LHCN-M2 (cell line): ENCODE measurements around the gene RBM33. TPM values are rescaled to one million over a fixed set of nuclear protein-coding genes. Genes with fewer than 3 reads are reported as not detected.
A peak's percentile ranks its signal among the peaks of the same experiment; 100 is the strongest.

Source experiments
- DNase-seq: peaks from one replicate; pipeline ENCODE4 v3.0.0-alpha.2; 2012; ENCODE audit warnings: low read depth
- total RNA-seq: library from RNA; depleted of rRNA; stranded (reverse); fragments of >200 nt; gene quantifications from 2 replicates; pipeline ENCODE4 v1.2.3, GENCODE V29; 2014

Gene RBM33
- total RNA-seq, 1 experiment from 2014 or later: 30.8 TPM

- DNase-seq: no peak
Measured at GRCh38 chr7:155625557-155625956, 18.9 kb upstream of the RBM33 start.

GRCh38 chr7:155629171-155629570, 15.3 kb upstream of the RBM33 start:
- DNase-seq: no peak

DNA sequence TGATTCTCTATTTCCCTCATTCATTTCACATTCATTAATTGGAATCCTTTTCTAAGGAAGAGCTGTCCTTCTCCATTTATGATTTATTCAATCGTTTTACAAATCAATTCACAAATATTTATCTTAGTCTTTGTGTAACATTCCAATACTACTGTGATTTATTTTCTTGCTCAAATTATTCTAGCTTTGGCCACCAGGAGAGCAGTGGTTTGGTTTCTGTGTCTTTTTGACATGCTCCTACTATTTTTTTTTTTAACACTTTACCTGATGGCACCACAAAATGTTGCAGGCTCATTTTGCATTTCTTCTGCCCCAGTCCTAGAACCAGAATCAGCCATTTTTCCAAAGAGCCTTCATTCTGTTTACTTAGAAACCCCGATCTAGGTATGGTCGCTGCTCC, 13.3 kb upstream of the RBM33 start:
- DNase-seq: no peak

DNA sequence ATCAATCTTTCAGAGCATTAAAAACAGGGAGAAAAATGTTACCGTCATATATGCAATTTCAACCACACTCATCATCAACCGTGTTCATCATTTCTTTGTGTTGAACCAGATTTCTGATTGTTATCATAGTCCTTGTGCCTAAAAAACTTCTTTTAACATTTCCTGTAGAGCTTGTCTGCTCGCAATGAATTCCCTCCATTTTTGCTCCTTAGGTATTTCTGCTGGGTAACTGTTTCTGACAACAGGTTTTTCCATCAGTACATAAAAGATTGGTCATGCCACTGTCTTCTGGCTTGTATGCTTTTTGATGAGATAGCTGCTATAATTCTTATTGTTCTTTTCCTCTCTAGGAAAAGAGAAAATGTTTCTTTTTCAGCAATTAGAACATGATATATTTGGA, 8.6 kb upstream of the RBM33 start:
- DNase-seq: no peak

GRCh38 chr7:155637155-155637554, 7.3 kb upstream of the RBM33 start:
- DNase-seq: no peak

DNA sequence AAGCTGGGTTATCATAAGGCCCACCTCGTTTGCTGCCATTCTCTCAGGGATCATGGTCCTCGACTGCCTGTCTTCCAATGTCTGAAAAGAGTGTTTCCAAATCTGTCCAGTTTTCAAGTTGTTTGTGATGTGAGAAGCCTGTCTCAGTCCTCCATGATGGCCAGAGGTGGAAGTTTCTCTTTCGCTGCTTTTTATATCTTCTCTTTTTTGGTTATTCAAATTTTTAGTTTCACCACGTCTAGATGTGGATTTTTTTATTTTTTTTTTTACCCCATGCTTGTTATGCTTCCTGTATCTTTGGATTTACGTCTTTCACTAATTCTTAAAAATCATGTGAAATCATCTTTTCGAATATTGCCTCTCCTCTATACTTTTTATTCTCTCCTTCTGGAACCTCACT, 6.1 kb upstream of the RBM33 start:
- DNase-seq: no peak

DNA sequence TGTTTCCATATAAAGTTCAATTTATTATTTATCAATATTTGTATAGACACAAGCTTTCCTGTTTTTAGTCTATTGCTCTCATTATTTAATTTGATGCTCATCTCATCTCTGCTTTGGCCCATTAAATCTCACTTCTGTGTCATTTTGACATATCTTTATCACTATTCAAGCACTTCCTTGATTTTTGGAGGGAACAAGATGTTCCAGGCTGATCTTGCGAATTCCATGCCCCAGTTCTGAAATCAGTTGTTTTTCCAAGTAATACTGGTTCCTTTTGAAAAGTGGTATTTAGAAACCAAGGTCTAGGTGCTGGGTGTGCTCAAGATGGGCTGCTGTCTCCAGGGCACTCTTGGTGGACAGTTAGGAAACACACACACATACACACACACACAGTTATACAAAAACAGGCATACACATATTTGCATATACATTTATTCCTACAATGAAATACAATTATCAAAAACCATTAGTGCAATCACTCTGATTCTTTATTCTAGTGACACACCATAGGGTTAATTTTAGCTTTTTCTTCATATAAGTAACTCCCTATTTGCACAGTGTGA, 4.4 kb upstream of the RBM33 start:
- no peak for DNase-seq

DNA sequence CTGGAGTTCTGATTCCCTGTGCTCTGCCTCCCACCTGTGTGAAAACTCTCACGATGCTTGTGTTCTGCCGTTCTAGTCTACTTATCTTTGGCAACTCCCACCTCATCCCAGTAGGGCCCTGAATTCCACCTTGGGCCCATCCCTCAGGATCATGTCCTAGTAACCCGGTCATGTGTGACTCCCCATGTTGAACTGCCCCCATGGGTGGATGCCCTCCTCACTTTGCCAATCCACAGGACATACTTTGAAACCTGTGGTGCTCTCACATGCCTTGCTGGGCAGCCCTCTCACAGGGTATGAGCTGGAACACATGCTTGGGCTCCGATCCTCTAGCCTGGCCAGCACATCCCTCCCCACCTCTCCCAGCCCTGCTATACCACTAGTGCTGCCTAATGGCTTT, 3.8 kb upstream of the RBM33 start:
- DNase-seq: no peak

- DNase-seq: peak; percentile 20
Measured at GRCh38 chr7:155643804-155644177, 670 bp upstream of the RBM33 start.

DNA sequence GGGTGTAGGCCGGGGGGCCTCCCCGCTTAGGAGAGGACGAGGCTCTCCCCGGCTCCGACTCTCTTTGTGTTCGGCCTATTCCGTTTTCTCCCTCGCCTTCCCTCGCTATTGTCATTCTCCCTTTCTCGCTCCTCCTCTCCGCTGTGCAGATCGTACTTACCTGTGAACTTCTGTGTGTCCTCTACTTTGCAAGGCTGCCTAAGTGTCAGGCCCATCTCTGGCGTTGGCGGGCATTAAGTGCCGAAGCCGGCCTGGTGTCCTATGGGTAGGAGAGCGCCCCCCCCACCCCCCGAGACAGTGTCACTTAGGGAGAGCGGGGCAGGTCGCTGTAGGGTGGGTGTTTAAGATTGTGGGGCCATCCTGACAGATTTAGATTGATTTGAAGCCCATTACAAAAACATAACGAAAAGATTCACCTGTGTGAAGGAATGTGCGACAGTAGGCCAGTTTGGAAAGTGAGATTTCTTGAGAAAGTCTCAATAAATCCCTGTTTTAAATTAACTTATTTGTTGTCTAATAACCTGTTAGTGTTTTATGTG, 579 bp downstream of the RBM33 start:
- peak; percentile 42 for DNase-seq

DNA sequence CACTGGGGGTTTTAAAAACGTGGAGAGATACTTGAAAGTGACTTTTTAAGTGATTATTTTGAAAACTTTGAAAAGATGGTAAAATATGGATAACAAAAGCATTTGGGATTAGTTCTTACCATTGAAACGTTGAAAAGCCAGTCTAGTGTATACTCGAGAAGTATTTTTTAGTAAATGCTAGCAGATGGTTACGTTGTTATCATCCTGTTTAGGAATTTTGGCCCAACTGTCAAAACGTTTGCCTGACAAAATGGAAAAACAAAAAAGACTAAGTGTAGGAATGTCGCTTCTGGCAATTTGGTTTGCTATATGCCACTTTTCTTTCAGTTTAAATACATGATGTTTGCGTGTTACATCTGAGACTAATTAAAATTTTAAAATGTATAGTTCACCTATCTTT, 1.2 kb downstream of the RBM33 start:
- no peak for DNase-seq

- DNase-seq: no peak
Measured at GRCh38 chr7:155646669-155647068, 2.2 kb downstream of the RBM33 start.

- no peak for DNase-seq
Measured at GRCh38 chr7:155647302-155647701, 2.8 kb downstream of the RBM33 start.

DNA sequence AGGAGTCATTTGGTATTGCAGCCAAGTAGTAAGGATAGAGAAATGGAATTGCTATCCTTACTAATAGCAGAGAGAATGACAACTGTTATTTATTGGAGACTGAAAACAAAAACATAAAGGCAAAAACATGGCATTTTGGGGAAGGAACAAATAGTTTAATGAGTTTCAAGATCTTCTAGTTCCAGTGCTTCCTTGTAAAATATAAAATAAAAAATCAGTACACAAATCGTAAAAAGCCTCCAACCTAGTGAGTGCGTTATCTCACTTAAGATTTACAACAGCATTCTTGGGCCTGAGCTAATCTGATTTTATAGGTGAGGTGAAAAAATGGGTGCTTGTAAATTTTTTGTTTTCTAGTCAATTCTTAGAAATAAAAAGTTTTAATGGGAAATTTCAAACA, 3.3 kb downstream of the RBM33 start:
- DNase-seq: no peak

- no peak for DNase-seq
Measured at GRCh38 chr7:155648752-155649339, 4.4 kb downstream of the RBM33 start.

DNA sequence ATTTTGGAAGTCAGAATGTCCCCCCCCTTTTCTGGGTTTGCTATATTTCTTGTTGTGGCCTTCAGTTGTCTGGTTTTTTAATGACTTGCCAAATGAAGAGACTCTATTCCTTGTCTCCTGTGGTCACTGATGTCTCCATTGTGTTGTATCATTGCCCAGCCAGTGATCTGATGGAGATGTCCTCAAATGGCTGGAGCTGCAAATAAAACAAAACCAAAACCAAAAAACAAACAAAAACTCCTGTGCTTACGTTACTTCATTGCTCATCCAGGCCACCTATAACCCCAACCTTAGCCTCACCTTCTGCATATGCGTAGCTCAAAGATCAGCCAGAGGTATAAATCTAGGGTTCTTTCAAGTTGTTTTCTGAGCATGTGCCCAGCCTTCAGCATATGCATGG, 5.1 kb downstream of the RBM33 start:
- DNase-seq: no peak

- DNase-seq: peak; percentile 21
Measured at GRCh38 chr7:155652156-155653114, 8.0 kb downstream of the RBM33 start.

GRCh38 chr7:155653803-155654202, 9.3 kb downstream of the RBM33 start:
- DNase-seq: peak; percentile 41

DNA sequence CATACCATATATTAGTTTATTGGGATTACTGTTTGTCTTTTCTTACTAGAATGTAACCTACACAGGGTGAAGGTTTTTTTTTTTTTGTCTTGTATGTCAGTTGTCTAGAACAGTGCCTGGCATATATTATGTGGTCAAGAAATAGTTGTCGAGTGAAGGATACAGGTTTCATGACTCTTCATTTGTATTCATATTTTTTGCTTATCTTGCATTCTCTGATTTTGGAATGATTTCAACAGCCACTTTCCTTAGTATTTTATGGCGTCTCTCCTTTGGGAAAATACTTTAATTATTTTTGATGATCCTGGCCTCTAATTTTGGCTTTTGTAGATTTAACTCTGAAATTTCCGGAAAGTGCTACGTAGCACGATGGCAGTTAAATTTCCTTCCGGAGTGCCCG, 12.4 kb downstream of the RBM33 start:
- no peak for DNase-seq

GRCh38 chr7:155660059-155660757, 15.7 kb downstream of the RBM33 start:
- DNase-seq: no peak

DNA sequence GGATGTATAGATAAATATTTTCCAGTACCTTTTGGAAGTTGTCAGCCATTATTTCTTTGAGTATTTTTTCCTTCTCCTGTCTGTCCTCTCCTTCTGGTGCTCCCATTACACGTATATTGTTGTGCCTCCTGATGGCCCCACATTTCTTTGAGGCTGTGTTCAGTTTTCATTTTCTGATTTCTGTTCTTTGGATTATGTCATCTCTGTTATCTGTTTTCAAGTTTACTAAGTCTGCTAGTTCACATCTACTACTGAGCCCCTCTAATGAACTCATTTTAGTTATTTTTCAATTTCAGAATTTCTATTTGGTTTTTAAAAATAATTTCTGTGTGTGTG, 16.3 kb downstream of the RBM33 start:
- DNase-seq: no peak
